ENCODE measurements around the gene HEG1. TPM values are rescaled to one million over a fixed set of nuclear protein-coding genes. Genes with fewer than 3 reads are reported as not detected.

Gene HEG1
- total RNA-seq, 6 experiments from 2014 or later: 3.5 to 14.9 (median 10.8) TPM

DNA sequence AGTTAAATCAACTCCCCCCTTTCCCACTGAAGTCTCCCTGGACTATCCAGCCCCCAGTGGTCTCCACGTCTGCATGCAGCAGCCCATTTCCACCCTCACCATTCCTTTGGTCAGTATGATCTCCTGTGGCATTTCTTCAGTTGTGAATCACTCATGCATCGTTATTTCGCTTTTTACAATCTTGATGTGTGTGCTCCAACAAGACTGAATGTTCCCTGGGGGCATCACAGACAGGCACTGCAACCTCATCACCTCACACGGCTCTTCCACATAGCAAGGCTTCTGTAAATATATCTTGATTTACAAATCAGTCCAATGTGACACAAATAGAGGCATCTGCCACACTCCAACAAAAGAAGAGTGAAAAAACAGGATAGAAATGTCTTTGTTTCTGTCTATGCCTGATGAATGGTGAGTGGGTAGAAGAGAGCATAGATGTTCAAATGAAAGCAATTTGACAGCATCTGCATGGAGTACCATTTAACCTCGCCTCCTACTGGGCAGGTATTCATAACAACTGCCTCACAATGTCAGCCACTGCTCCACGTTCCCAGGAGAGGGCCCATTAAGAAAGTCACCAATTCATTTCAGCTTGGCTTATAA, 5.2 kb downstream of the HEG1 start:
- Histone ChIP-seq H3K4me3 (no peak overlapping the region), H3K36me3 (no peaks in the 10 kb centered on the region), H3K4me1 (peaks cover 0 to 11% (median 3%) of the 10 kb centered on the region in 4 donors), H3K9me3 (no peaks in the 10 kb centered on the region), H3K27me3 (no peaks in the 10 kb centered on the region), H3K27ac (no peak overlapping the region)
- DNase-seq: no peak
- no peak for TF ChIP-seq POLR2A (IDR thresholded peaks at IDR 0.05)
- TF ChIP-seq, protein P1, sequence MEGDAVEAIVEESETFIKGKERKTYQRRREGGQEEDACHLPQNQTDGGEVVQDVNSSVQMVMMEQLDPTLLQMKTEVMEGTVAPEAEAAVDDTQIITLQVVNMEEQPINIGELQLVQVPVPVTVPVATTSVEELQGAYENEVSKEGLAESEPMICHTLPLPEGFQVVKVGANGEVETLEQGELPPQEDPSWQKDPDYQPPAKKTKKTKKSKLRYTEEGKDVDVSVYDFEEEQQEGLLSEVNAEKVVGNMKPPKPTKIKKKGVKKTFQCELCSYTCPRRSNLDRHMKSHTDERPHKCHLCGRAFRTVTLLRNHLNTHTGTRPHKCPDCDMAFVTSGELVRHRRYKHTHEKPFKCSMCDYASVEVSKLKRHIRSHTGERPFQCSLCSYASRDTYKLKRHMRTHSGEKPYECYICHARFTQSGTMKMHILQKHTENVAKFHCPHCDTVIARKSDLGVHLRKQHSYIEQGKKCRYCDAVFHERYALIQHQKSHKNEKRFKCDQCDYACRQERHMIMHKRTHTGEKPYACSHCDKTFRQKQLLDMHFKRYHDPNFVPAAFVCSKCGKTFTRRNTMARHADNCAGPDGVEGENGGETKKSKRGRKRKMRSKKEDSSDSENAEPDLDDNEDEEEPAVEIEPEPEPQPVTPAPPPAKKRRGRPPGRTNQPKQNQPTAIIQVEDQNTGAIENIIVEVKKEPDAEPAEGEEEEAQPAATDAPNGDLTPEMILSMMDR (IDR thresholded peaks at IDR 0.05): no peak
- 90% methylated on average over 6 of the region's 6 CpGs for WGBS (ENCODE audit: insufficient coverage, low coverage, low lambda C conversion rate, missing lambda C conversion rate)
- no peak for ATAC-seq
- intact Hi-C loops (cut with DNase I): no loop called here

DNA sequence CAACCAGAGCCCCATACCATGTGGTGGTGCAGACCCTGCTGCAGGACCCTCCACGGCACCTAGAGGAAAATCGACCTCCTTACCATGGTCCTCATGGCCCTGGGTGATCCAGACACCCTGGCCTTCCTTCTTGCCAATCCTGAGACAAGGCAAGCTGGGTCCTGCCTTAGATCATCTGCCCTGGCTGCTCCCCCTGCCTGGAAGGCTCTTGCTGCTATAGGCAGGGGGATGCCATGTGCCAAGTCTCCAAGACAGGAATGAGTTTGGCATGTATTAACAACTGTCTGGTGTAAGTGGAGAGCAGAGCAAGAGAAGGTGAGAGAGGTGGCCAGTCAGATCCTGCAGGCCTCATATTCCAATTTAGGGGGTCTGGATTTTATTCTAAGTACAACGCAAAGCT, 7.5 kb downstream of the HEG1 start:
- Histone ChIP-seq H3K4me1 (peaks cover 0 to 13% (median 0%) of the 10 kb centered on the region in 4 donors), H3K36me3 (no peaks in the 10 kb centered on the region), H3K27ac (no peak overlapping the region), H3K9me3 (no peaks in the 10 kb centered on the region), H3K27me3 (no peaks in the 10 kb centered on the region), H3K4me3 (no peak overlapping the region)
- 94% methylated on average over 3 of the region's 3 CpGs for WGBS (ENCODE audit: insufficient coverage, low coverage, low lambda C conversion rate, missing lambda C conversion rate)
- ATAC-seq: no peak
- TF ChIP-seq POLR2A (IDR thresholded peaks at IDR 0.05): no peak
- TF ChIP-seq, protein P1 (IDR thresholded peaks at IDR 0.05): no peak
- intact Hi-C loops (cut with DNase I): no loop called here
- no peak for DNase-seq

GRCh38 chr3:125045965-125046364, 9.8 kb downstream of the HEG1 start:
- Histone ChIP-seq H3K27ac (no peak overlapping the region), H3K36me3 (no peaks in the 10 kb centered on the region), H3K4me3 (no peak overlapping the region), H3K27me3 (no peaks in the 10 kb centered on the region), H3K4me1 (peaks cover 0 to 8% (median 0%) of the 10 kb centered on the region in 4 donors), H3K9me3 (no peaks in the 10 kb centered on the region)
- ATAC-seq (no peak), DNase-seq (no peak)
- WGBS (ENCODE audit: insufficient coverage, low coverage, low lambda C conversion rate, missing lambda C conversion rate): 69% methylated on average over 2 of the region's 2 CpGs
- intact Hi-C loops (cut with DNase I): no loop called here
- TF ChIP-seq, protein P1 (IDR thresholded peaks at IDR 0.05): no peak
- no peak for TF ChIP-seq POLR2A (IDR thresholded peaks at IDR 0.05)

GRCh38 chr3:125045194-125045593, 10.6 kb downstream of the HEG1 start:
- Histone ChIP-seq H3K9me3 (no peaks in the 10 kb centered on the region), H3K36me3 (no peaks in the 10 kb centered on the region), H3K27me3 (no peaks in the 10 kb centered on the region), H3K4me3 (no peak overlapping the region), H3K27ac (no peak overlapping the region), H3K4me1 (peaks cover 0 to 8% (median 0%) of the 10 kb centered on the region in 4 donors)
- TF ChIP-seq POLR2A (IDR thresholded peaks at IDR 0.05): no peak
- TF ChIP-seq, protein P1 (IDR thresholded peaks at IDR 0.05): no peak
- intact Hi-C loops (cut with DNase I): no loop called here
- ATAC-seq (peak in 2 of 4 donors; percentile 31 to 34), DNase-seq (no peak)
- 50% methylated on average over 2 of the region's 5 CpGs for WGBS (ENCODE audit: insufficient coverage, low coverage, low lambda C conversion rate, missing lambda C conversion rate)
